HG03097 (cell line): ENCODE measurements around the gene ANKRD9.

Experiments
- ATAC-seq: cut with Tn5 transposase; IDR thresholded peaks from one replicate; pipeline ENCODE4 v1.9.1; 2021; ENCODE audit not compliant: unreplicated experiment, low FRiP score

Gene ANKRD9

DNA sequence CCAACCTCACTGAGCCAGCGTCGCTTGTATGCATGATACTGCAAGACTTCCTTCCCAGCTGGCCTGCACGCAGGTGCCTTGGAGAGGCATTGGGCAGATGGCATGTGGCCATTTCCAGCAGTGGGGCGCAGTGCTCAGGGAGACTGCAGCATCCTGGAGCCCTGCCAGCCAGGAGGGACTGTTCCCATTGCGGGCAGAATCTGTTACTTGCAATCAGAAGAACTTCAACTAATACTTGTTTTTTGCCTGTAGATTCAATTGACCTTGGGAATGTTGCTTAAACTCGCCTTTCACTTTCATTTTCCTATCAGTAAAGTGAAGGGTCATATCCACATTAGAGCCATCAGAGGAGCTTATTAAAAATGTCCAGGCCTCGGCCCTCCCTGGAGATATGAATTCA, 29.8 kb downstream of the ANKRD9 start:
- no peak for ATAC-seq

- ATAC-seq = no peak
Measured at GRCh38 chr14:102479107-102479506, 30.5 kb downstream of the ANKRD9 start.

GRCh38 chr14:102474934-102475333, 34.6 kb downstream of the ANKRD9 start:
- no peak for ATAC-seq

GRCh38 chr14:102473559-102473958, 36.0 kb downstream of the ANKRD9 start:
- no peak for ATAC-seq

GRCh38 chr14:102472791-102473150, 36.8 kb downstream of the ANKRD9 start:
- no peak for ATAC-seq

GRCh38 chr14:102471921-102472790, 37.4 kb downstream of the ANKRD9 start:
- no peak for ATAC-seq

DNA sequence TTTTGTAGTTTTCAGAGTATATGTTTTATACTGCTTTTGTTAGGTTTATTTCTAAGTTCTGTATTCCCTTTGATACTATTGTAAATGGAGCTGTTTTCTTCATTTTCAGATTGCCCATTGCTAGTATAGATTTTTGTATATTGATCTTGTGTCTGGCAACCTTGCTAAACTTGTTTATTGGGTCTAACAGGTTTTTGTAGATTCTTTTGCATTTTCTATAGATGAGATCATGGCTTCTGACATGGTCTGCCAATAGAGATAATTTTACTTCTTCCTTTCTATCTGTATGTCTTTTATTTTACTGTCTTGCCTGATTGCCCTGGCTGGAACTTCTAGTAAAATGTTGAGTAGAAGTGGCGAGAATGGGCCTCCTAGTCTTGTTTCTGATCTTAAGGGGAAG, 40.3 kb downstream of the ANKRD9 start:
- ATAC-seq = no peak

DNA sequence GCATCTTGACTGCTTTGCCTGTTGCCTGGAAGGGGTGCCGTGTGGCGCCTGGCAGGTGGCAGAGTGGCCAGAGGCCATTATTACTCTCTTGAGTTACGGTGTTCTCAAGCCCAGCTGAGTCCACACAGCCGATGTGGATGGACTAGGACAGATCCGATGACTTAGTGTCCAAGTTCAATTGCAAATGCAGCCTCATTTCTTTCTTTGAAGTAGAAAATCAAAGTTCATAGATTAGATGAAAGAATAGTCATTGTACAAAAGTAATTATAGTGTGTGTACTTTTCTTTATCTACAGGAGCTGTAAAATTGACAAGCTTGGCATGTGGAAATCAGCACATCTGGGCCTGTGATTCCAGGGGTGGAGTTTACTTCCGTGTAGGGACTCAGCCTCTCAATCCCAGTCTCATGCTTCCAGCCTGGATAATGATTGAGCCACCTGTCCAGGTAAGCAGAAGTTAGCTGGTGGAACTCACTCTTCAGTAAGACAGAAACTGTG, 44.7 kb downstream of the ANKRD9 start:
- ATAC-seq = no peak

GRCh38 chr14:102464006-102464405, 45.6 kb downstream of the ANKRD9 start:
- no peak for ATAC-seq

- ATAC-seq = no peak
Measured at GRCh38 chr14:102462391-102462790, 47.2 kb downstream of the ANKRD9 start.

DNA sequence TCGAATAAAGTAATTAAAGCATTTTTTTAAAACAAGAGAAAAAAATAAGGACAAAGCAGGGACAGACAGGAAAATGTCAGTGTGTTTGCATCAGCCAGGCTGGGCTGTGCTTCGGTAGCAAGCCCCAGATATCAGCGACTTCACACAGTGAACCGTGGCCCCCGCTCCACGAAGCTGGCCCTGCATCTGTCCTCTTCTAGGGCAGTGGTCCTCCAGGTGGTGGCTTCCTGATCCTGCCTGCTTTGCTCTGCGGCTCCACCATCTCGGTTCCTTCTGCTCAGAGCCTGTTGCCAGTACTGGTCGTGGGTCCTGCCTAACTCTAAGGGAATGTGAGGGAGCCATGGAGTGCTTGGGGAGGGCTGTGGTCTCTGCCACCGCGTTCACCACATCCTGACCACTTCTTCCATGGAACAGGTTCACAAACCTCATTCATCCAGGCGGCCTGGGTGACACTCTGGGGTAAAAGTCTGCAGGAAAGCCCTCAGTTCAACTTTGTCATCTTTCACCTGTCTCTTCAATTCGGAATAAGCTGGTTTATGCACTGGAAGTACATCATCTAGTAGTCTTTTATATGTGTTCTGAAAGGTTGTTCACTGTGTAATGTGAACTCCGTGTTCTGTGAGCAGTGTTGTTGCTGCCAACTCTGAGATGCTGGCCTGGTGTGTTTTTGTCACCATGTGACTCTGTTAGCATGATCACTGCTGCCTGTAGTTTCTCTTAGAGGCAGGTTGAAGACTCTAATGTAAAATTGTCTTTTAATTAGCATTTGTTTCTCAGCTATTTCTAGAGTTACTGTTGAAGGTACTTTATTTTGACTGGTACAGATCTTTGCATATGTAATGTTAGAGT, 47.9 kb downstream of the ANKRD9 start:
- ATAC-seq = no peak

GRCh38 chr14:102457509-102457908, 52.1 kb downstream of the ANKRD9 start:
- no peak for ATAC-seq

DNA sequence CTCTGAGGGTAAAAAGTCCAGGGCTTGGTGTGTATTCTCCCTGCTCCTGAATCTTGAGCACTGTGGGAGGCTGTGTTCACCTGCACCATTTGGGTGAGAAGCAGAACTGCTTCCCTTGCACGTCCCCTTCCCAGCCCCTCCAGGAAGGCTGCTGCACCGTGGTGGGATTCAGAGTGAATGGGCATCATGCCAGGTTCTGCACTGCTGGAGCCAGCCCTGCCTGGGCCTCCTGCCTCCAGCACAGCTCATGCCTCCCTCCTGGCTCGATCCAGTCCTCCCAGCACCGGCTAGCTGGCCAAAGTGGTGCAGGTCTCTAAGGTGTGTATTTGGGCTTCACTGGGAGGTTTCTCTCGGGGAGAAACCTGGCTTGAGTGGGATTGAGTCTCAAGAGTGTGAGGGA, 54.9 kb downstream of the ANKRD9 start:
- no peak for ATAC-seq

DNA sequence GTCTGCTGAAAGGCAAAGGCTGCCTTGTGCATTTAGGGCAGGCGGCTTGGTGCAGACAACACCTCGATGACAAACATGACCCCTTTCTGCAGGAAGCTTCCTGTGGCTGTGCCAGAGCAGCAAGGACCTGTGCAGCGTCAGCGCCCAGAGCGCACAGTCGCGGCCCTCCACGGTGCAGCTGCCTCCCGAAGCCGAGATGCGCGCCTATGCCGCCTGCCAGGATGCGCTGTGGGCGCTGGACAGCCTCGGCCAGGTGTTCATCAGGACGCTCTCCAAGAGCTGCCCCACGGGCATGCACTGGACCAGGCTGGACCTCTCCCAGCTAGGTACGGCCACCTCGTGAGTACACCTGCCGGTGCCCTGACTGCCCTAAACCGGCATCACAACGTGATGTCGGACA, 57.3 kb downstream of the ANKRD9 start:
- ATAC-seq = no peak
